ENCODE data around the gene GTF3C1. TPM values are rescaled to one million over a fixed set of nuclear protein-coding genes. Genes with fewer than 3 reads are reported as not detected.

The GTF3C1 gene
- total and polyA plus RNA-seq, 4 donors: 15.3 to 28.0 (median 22.2) TPM

DNA sequence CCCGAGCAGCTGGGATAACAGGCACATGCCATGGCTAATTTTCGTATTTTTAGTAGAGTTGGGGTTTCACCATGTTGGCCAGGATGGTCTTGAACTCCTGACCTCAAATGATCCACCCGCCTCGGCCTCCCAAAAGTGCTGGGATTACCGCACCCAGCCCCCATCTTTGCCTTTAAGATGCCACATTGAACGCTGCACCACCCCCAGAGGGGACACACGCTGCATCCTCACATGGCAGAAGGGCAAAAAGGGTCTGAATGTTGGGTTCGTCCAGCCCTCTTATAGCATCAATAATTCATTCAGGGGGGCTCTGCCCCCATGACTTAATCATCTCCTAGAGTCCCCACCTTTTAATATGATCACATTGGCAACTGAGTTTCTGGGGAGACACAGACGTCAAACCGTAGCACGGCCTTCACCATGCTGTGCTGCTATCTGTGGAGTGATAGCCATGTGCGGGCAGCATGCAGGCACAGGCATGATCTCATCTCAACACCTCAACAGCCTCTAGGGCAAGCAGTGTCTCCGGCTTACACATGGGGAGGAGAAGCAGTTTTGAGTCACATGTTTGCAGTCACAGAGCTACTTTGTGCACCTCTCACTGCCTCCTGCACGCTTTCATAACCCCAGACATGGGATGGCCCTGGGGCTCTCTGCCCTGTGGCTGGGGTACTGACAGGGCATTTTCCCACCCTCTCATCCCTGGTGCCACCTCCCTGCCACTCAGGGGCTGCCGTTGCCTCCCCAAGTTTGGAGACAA, 117.8 kb downstream of the GTF3C1 start:
- no peak overlapping the region for H3K4me3 ChIP-seq (ENCODE audit: low read depth in 1 of 3, low read length in 3 of 3)
- H3K9me3 ChIP-seq (ENCODE audit: control insufficient read depth in 4 of 4, low read length in 3 of 4): no peaks in the 10 kb centered on the region
- TF ChIP-seq, protein P1, sequence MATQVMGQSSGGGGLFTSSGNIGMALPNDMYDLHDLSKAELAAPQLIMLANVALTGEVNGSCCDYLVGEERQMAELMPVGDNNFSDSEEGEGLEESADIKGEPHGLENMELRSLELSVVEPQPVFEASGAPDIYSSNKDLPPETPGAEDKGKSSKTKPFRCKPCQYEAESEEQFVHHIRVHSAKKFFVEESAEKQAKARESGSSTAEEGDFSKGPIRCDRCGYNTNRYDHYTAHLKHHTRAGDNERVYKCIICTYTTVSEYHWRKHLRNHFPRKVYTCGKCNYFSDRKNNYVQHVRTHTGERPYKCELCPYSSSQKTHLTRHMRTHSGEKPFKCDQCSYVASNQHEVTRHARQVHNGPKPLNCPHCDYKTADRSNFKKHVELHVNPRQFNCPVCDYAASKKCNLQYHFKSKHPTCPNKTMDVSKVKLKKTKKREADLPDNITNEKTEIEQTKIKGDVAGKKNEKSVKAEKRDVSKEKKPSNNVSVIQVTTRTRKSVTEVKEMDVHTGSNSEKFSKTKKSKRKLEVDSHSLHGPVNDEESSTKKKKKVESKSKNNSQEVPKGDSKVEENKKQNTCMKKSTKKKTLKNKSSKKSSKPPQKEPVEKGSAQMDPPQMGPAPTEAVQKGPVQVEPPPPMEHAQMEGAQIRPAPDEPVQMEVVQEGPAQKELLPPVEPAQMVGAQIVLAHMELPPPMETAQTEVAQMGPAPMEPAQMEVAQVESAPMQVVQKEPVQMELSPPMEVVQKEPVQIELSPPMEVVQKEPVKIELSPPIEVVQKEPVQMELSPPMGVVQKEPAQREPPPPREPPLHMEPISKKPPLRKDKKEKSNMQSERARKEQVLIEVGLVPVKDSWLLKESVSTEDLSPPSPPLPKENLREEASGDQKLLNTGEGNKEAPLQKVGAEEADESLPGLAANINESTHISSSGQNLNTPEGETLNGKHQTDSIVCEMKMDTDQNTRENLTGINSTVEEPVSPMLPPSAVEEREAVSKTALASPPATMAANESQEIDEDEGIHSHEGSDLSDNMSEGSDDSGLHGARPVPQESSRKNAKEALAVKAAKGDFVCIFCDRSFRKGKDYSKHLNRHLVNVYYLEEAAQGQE (IDR thresholded peaks at IDR 0.05): no peak
- no peak for TF ChIP-seq NR2F2 (IDR thresholded peaks at IDR 0.05)
- TF ChIP-seq, protein P2, sequence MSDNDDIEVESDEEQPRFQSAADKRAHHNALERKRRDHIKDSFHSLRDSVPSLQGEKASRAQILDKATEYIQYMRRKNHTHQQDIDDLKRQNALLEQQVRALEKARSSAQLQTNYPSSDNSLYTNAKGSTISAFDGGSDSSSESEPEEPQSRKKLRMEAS (IDR thresholded peaks at IDR 0.05): no peak
- no peak for TF ChIP-seq RAD21 (IDR thresholded peaks at IDR 0.05)
- no peak for TF ChIP-seq SP1 (IDR thresholded peaks at IDR 0.05)
- no peaks in the 10 kb centered on the region for H3K4me1 ChIP-seq (ENCODE audit: control insufficient read depth in 4 of 4, insufficient read depth in 4 of 4, low read length in 3 of 4)
- 76% methylated on average over 15 of the region's 15 CpGs for WGBS
- no peak overlapping the region for H3K9ac ChIP-seq (ENCODE audit: low read depth in 1 of 2, low read length in 2 of 2)
- no peak overlapping the region for H3K27ac ChIP-seq (ENCODE audit: low read depth in 1 of 2, low read length in 2 of 2)
- H3K27me3 ChIP-seq (ENCODE audit: control insufficient read depth in 4 of 4, insufficient read depth in 4 of 4, low read length in 3 of 4): no peaks in the 10 kb centered on the region
- DNase-seq (ENCODE audit: low spot score): peak; percentile 19
- no peaks in the 10 kb centered on the region for H3K36me3 ChIP-seq (ENCODE audit: control insufficient read depth in 4 of 4, insufficient read depth in 3 of 4, low read depth in 1 of 4, low read length in 3 of 4)

DNA sequence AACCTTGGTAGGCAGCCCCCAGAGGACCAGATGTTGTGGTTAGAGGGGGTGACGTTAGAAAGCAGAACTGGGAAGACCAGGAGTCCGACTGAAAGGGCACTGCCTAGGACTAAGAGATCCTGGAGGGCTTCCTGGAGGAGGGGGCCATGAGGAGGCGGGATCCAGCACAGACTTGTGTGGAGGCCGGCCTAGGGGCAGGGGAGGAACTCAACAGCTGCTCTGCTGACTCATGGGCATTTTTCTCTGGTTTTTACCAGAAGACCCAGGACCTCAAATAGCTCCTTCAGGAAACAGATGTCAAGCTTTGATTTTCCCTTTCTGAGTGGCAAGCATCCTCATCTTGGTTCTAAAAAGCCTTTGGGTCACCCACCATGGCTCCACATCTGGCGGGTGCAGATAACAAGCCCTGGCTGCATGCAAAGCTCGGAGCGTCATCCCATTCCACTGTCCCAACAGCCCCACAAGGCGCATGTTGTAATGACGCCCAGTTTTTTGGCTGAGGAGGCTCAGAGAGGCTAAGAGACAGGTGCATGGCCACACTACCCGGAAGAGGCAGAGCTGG, 118.7 kb downstream of the GTF3C1 start:
- TF ChIP-seq, protein P2 (IDR thresholded peaks at IDR 0.05): no peak
- TF ChIP-seq RAD21 (IDR thresholded peaks at IDR 0.05) (no peak), HNF4G (IDR thresholded peaks at IDR 0.05) (no peak), YY1 (IDR thresholded peaks at IDR 0.05) (no peak), FOXA2 (IDR thresholded peaks at IDR 0.05) (no peak), RXRA (IDR thresholded peaks at IDR 0.05) (no peak), FOXA1 (IDR thresholded peaks at IDR 0.05) (no peak), HNF4A (conservative IDR thresholded peaks at IDR 0.05) (no peak), TAF1 (conservative IDR thresholded peaks at IDR 0.05) (no peak), NR2F2 (IDR thresholded peaks at IDR 0.05) (no peak), JUND (IDR thresholded peaks at IDR 0.05) (no peak)
- TF ChIP-seq, protein P3, sequence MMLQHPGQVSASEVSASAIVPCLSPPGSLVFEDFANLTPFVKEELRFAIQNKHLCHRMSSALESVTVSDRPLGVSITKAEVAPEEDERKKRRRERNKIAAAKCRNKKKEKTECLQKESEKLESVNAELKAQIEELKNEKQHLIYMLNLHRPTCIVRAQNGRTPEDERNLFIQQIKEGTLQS (IDR thresholded peaks at IDR 0.05): no peak
- TF ChIP-seq, protein P1 (IDR thresholded peaks at IDR 0.05): no peak
- TF ChIP-seq, protein P4, sequence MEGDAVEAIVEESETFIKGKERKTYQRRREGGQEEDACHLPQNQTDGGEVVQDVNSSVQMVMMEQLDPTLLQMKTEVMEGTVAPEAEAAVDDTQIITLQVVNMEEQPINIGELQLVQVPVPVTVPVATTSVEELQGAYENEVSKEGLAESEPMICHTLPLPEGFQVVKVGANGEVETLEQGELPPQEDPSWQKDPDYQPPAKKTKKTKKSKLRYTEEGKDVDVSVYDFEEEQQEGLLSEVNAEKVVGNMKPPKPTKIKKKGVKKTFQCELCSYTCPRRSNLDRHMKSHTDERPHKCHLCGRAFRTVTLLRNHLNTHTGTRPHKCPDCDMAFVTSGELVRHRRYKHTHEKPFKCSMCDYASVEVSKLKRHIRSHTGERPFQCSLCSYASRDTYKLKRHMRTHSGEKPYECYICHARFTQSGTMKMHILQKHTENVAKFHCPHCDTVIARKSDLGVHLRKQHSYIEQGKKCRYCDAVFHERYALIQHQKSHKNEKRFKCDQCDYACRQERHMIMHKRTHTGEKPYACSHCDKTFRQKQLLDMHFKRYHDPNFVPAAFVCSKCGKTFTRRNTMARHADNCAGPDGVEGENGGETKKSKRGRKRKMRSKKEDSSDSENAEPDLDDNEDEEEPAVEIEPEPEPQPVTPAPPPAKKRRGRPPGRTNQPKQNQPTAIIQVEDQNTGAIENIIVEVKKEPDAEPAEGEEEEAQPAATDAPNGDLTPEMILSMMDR (IDR thresholded peaks at IDR 0.05; ENCODE audit: low read depth, low read length, missing input control): no peak
- Histone ChIP-seq H3K36me3 (ENCODE audit: control insufficient read depth in 4 of 4, insufficient read depth in 3 of 4, low read depth in 1 of 4, low read length in 3 of 4) (no peaks in the 10 kb centered on the region), H3K9me3 (ENCODE audit: control insufficient read depth in 4 of 4, low read length in 3 of 4) (no peaks in the 10 kb centered on the region), H3K27ac (ENCODE audit: low read depth in 1 of 2, low read length in 2 of 2) (no peak overlapping the region), H3K4me3 (ENCODE audit: low read depth in 1 of 3, low read length in 3 of 3) (no peak overlapping the region), H3K9ac (ENCODE audit: low read depth in 1 of 2, low read length in 2 of 2) (no peak overlapping the region), H3K4me1 (ENCODE audit: control insufficient read depth in 4 of 4, insufficient read depth in 4 of 4, low read length in 3 of 4) (no peaks in the 10 kb centered on the region), H3K27me3 (ENCODE audit: control insufficient read depth in 4 of 4, insufficient read depth in 4 of 4, low read length in 3 of 4) (no peaks in the 10 kb centered on the region)
- 68% methylated on average over 10 of the region's 10 CpGs for WGBS
- peak; percentile 28 for DNase-seq (ENCODE audit: low spot score)

All from liver (tissue), 9 donors.